Esophagus muscularis mucosa (tissue), 4 donors: Measurements from ENCODE around the gene SYVN1. TPM values are rescaled to one million over a fixed set of nuclear protein-coding genes. Genes with fewer than 3 reads are reported as not detected.

Experiments used
- DNase-seq: peaks from one replicate; pipeline ENCODE4 v3.0.0-alpha.2; 2017; ENCODE audit errors: extremely low spot score
- H3K27ac ChIP-seq, 4 donors: fragments of 200-600 bp; sonication (generic); replicated peaks in 1 of 4; 1 replicate in 3 of 4; 2 replicates in 1 of 4; pipeline ENCODE4 v1.5.1; 2016 to 2019; ENCODE audit warnings: mild to moderate bottlenecking in 1 of 4
- H3K27me3 ChIP-seq, 4 donors: fragments of 200-600 bp; sonication (generic); one replicate each; pipeline versions ENCODE4 v1.5.1 to v1.6.0; 2016 to 2019
- H3K36me3 ChIP-seq, 4 donors: fragments of 200-600 bp; sonication (generic); one replicate each; pipeline ENCODE4 v1.5.1; 2016 to 2019
- H3K4me1 ChIP-seq, 4 donors: fragments of 200-600 bp; sonication (generic); one replicate each; pipeline ENCODE4 v1.5.1; 2016 to 2019
- H3K4me3 ChIP-seq, 4 donors: fragments of 200-600 bp; sonication (generic); 1 replicate in 2 of 4; 2 replicates in 2 of 4; pipeline ENCODE4 v1.5.1; 2016 to 2019; ENCODE audit warnings: mild to moderate bottlenecking in 4 of 4, moderate library complexity in 1 of 4
- H3K9me3 ChIP-seq, 4 donors: fragments of 200-600 bp; sonication (generic); 1 replicate in 3 of 4; 2 replicates in 1 of 4; pipeline ENCODE4 v1.5.1; 2016 to 2019
- CTCF ChIP-seq, 3 experiments: fragments of 200-600 bp in 2 of 3; fragments of 450-650 bp in 1 of 3; sonication (generic) in 2 of 3; IDR thresholded peaks; one replicate each; pipeline ENCODE4 v1.5.1; 2017 to 2019; ENCODE audit warnings: antibody characterized with exemption in 3 of 3, mild to moderate bottlenecking in 2 of 3, moderate library complexity in 1 of 3
- EP300 ChIP-seq: sonication (generic); formaldehyde crosslinking; IDR thresholded peaks from one replicate; pipeline ENCODE4 v1.6.1; 2017; ENCODE audit warnings: antibody characterized with exemption
- POLR2A ChIP-seq: fragments of 450-650 bp; IDR thresholded peaks from one replicate; pipeline ENCODE4 v1.6.1; 2017; ENCODE audit warnings: antibody characterized with exemption, moderate library complexity, mild to moderate bottlenecking, low read depth
- POLR2AphosphoS5 ChIP-seq, 2 donors: sonication (generic); formaldehyde crosslinking; IDR thresholded peaks; one replicate each; pipeline ENCODE4 v1.6.1; 2017; ENCODE audit warnings: antibody characterized with exemption in 2 of 2
- WGBS: methylation state at CpG from one replicate; pipeline ENCODE4 v1.1.5; 2018; 5-methylcytosine and 5-hydroxymethylcytosine counted together
- intact Hi-C: fragments of 100-400 bp; cut with DNase I; formaldehyde crosslinking; loops from one replicate; pipeline ENCODE4 v1.15.1; 2023
- total RNA-seq, 4 donors: library from RNA; depleted of rRNA; stranded (reverse); fragments of >200 nt; gene quantifications; one replicate each; pipeline versions ENCODE4 v1.1.0 to v1.2.1, GENCODE V29; 2016

The SYVN1 gene
- total RNA-seq, 4 donors from 2014 or later: 24.1 to 39.5 (median 27.5) TPM

GRCh38 chr11:65085446-65085845 is 48.9 kb downstream of the SYVN1 start:
- Histone ChIP-seq H3K9me3 (no peaks in the 10 kb centered on the region), H3K27me3 (no peaks in the 10 kb centered on the region), H3K4me1 (peaks cover 17 to 24% (median 21%) of the 10 kb centered on the region in 4 donors), H3K36me3 (peaks cover 22 to 51% (median 50%) of the 10 kb centered on the region in 4 donors), H3K27ac (no peak overlapping the region), H3K4me3 (no peak overlapping the region)
- TF ChIP-seq POLR2A (no peak), CTCF (IDR thresholded peaks at IDR 0.05) (no peak), POLR2AphosphoS5 (IDR thresholded peaks at IDR 0.05) (no peak), EP300 (no peak)
- WGBS: 90% methylated on average over 4 of the region's 4 CpGs
- DNase-seq: no peak
- intact Hi-C loops: no loop called here

- Histone ChIP-seq H3K36me3 (peaks cover 22 to 48% (median 47%) of the 10 kb centered on the region in 4 donors), H3K4me1 (peaks cover 17 to 24% (median 21%) of the 10 kb centered on the region in 4 donors), H3K4me3 (peak overlapping the region; percentile 64 to 93 (median 83)), H3K27ac (peak overlapping the region; percentile 90 to 97 (median 92)), H3K9me3 (no peaks in the 10 kb centered on the region), H3K27me3 (no peaks in the 10 kb centered on the region)
- 49% methylated on average over 22 of the region's 23 CpGs for WGBS
- no peak for TF ChIP-seq CTCF (IDR thresholded peaks at IDR 0.05)
- TF ChIP-seq POLR2AphosphoS5 (IDR thresholded peaks at IDR 0.05): no peak
- no peak for TF ChIP-seq EP300
- no peak for TF ChIP-seq POLR2A
- intact Hi-C loops: loop anchor here (1.0 to 5.0 kb wide), 3 partner anchors 12 to 72 kb away; partner anchors contain the start of genes ARL2 and VPS51
- no peak for DNase-seq
Measured at GRCh38 chr11:65084598-65085375, 49.5 kb downstream of the SYVN1 start.

- WGBS: under 1% methylated on average over 68 of the region's 79 CpGs
- Histone ChIP-seq H3K4me3 (peak within 1 kb of the TSS; percentile 64 to 93 (median 83)), H3K9me3 (no peaks in the 10 kb centered on the region), H3K36me3 (peaks cover 22 to 41% (median 40%) of the 10 kb centered on the region in 4 donors), H3K4me1 (peaks cover 17 to 24% (median 21%) of the 10 kb centered on the region in 4 donors), H3K27me3 (no peaks in the 10 kb centered on the region), H3K27ac (peak within 1 kb of the TSS; percentile 90 to 97 (median 92))
- TF ChIP-seq POLR2AphosphoS5 (IDR thresholded peaks at IDR 0.05) (peak; percentile 96 to 99), EP300 (no peak), CTCF (IDR thresholded peaks at IDR 0.05) (peak in 1 of 3 experiments; percentile 28), POLR2A (no peak)
- DNase-seq: peak; percentile 99
- intact Hi-C loops: loop anchor here (1.0 to 5.0 kb wide), 3 partner anchors 12 to 72 kb away; partner anchors contain the start of genes ARL2 and VPS51
Measured at GRCh38 chr11:65083834-65084597, 50.3 kb downstream of the SYVN1 start, which contains the start of the genes CDCA5 and ZFPL1. CDCA5 (minus strand) TSS chr11:65084040; CDS start chr11:65083978, 62 bp downstream. ZFPL1 (plus strand) TSS chr11:65084222; CDS start chr11:65084699, 477 bp downstream.

- Histone ChIP-seq H3K36me3 (peaks cover 15 to 34% (median 32%) of the 10 kb centered on the region in 4 donors), H3K27ac (peak overlapping the region; percentile 90 to 97 (median 92)), H3K9me3 (no peaks in the 10 kb centered on the region), H3K27me3 (no peaks in the 10 kb centered on the region), H3K4me3 (peak overlapping the region; percentile 64 to 93 (median 83)), H3K4me1 (peaks cover 17 to 24% (median 21%) of the 10 kb centered on the region in 4 donors)
- DNase-seq: no peak
- 7% methylated on average over 13 of the region's 13 CpGs for WGBS
- intact Hi-C loops: loop anchor here (5.0 kb wide), 2 partner anchors 36 to 71 kb away; partner anchors contain the start of gene ARL2
- no peak for TF ChIP-seq POLR2AphosphoS5 (IDR thresholded peaks at IDR 0.05)
- no peak for TF ChIP-seq POLR2A
- TF ChIP-seq EP300: no peak
- TF ChIP-seq CTCF (IDR thresholded peaks at IDR 0.05): no peak
Measured at GRCh38 chr11:65083134-65083833, 51.0 kb downstream of the SYVN1 start.
